GM21528 (cell line): ENCODE results near the gene AATF.

Experiments used
- ATAC-seq: cut with Tn5 transposase; IDR thresholded peaks from one replicate; pipeline ENCODE4 v1.9.1; 2021; ENCODE audit warnings: mild to moderate bottlenecking, moderate library complexity; ENCODE audit not compliant: unreplicated experiment, low FRiP score

Gene AATF

GRCh38 chr17:36929851-36930582 lies 18.7 kb upstream of the AATF start:
- no peak for ATAC-seq

DNA sequence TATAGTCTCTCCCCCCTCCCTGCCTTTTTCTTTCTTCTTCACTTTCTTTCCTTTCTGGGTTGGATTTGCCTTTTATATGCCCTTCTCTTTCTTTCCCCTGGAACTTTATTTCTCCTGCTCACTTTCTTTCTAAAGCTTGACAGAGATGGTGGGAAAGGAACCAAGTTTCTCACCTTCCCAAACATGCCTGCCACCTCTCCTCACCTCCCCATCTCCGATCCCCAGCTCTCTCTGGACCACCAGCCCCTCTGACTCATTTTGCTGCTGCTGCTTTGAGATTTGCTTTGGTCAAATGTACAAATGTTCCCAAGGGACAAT lies 18.2 kb upstream of the AATF start:
- ATAC-seq, result no peak

- no peak for ATAC-seq
Observed at GRCh38 chr17:36931096-36931696, 17.6 kb upstream of the AATF start.

- no peak for ATAC-seq
Observed at GRCh38 chr17:36931697-36932382, 16.9 kb upstream of the AATF start.

DNA sequence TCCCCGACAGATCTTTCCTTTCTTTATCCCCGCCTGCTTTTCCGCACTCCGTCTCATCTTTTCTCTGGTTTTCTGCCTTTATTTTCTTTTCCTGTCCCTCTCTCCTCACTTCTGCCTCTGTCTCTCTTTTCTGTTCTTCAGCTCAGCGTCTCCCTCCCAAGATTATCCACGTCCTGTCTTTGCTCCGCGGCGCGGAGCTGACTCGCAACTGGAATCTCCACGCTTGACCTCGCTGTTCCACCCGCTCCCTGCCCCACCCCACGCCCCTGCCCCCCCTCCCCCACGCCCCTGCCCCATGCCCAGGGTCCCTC lies 16.4 kb upstream of the AATF start:
- ATAC-seq, result no peak

GRCh38 chr17:36932694-36933511 lies 15.9 kb upstream of the AATF start:
- no peak for ATAC-seq

GRCh38 chr17:36933512-36934143 lies 15.1 kb upstream of the AATF start:
- no peak for ATAC-seq

DNA sequence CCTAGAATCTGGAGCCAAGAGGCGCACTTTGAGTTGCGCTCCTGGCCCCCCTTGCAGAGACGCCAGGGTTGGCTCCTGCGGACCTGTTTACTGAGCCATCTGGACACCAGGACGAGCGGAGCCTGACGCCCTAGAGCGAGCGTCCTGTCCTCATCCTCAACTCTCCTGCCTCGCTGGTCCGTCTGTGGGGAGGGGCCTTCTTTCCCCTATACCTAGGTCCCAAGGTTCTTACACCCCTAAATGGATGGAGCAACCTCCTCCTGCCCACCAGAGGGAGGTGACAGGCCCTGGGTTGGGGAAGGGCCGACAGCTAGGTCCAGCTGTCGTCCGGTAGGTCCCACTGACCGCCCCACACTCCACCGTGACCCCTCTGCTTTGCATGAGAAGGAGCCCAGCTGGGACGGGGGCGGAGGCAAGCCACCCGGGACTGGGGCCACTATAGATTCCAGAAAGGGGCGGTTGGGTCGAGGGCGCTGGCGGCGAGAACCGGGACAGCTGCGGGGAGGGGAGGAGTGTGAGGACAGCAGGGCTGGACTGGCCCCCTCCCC lies 14.5 kb upstream of the AATF start:
- ATAC-seq, result no peak

DNA sequence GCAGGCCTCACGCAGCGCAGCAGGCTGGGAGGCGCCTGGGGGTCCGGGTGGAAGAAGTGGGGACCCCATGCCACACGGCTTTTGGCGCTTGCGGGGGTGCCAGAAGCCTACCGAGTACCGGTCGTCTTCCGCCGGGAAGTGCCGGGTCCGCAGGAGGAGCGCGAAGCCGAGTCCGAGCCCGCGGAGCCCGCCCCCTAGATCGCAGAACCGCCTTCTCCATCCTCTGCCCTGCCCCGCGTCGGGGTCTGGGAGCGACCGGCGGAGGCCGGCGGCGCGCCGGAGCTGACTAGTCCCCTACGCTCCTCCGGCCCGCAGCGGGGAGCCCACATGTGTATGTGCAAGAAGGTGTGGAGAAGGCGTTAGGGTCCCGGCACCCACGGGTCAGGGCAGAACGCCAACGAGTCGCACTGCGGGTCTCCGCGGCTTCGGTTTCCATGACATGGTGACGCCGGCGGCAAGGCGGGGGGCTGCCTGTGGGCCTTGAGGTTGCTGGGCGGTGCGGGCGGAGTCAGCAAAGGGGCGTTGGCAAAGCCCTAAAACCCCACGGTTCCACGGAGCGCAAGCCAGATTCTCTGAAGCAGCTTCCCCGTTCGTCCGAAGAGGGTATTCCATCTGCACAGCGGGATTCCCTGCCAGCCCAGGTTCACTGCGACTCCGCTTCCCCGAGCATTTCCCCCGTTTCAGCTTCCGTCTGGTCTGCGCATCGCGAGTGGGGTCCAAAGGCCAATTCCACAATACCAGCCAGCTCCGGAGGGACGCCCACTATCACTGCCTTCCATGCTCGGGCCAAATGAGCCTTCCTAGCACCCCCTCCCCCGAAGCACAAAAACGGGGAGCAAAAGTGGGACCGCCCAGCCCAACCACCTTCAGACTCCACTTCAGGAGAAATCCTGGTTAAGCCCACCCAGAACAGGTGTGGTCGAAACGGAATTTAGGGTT lies 13.8 kb upstream of the AATF start:
- ATAC-seq, result no peak

DNA sequence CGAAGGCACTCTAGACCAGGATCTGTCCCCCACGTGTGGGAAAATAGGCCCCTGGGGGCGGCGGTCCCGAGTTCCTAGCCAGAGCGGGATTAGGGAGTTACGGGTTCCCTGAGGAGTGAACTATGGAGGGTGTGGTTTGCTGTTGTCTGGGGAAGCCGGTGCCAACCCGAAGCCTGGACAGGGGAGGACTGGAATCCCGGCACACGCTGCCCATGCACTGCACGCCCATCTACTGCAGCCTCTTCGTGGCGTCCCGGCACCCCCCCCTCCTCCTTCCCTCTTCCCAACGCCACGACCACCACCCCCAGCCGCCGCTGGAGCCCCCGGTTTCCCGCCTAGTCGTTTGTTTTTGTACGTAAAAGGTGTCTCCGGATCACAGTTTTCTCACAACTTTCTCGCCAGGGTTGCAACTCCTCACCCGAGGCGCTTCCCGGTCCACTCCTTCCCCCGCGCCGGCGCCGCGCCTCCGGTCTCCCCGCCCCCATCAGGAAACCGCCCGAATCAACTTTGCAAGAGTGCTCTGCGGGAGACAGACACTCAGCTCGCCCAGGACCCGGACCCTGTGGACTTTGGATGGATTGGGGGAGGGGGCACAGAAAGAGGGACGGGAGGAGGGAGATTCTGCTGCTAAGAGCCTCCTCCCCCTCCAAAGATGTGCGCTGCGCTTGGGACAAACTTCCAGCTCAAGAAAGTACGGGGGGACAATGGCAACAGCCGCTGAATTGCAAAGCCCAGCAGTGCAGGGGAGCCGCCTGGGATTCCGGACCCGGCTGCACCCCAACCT lies 12.9 kb upstream of the AATF start:
- ATAC-seq, result no peak

- ATAC-seq, result no peak
Observed at GRCh38 chr17:36936455-36937000, 12.2 kb upstream of the AATF start.

GRCh38 chr17:36937001-36937958 lies 11.5 kb upstream of the AATF start, which contains the start of gene LHX1:
Gene LHX1 (plus strand): TSS chr17:36937475. CDS start chr17:36938198, 723 bp downstream.
- ATAC-seq, result no peak

DNA sequence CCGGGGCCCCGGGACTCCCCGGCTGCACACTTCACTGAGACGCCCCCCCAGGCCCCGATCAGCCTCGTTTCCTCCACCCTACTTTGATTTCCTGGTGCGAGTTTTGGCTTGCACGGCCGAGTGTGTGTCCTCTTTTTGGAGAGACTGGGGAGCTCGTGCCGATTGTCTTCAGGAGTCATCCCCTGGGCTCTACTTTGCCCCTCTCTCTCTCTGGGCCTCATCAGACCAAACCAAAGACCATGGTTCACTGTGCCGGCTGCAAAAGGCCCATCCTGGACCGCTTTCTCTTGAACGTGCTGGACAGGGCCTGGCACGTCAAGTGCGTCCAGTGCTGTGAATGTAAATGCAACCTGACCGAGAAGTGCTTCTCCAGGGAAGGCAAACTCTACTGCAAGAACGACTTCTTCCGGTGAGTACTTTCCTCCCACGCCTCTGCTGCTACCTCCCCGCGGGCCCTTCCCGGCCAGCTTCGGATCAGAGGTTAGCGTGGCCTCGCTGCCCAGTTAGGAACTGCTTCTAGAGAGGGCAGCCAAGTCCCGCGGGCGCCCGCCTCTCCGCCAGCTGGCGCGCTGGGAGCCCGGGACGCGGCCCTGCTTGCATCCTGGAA lies 10.7 kb upstream of the AATF start:
- ATAC-seq, result no peak

DNA sequence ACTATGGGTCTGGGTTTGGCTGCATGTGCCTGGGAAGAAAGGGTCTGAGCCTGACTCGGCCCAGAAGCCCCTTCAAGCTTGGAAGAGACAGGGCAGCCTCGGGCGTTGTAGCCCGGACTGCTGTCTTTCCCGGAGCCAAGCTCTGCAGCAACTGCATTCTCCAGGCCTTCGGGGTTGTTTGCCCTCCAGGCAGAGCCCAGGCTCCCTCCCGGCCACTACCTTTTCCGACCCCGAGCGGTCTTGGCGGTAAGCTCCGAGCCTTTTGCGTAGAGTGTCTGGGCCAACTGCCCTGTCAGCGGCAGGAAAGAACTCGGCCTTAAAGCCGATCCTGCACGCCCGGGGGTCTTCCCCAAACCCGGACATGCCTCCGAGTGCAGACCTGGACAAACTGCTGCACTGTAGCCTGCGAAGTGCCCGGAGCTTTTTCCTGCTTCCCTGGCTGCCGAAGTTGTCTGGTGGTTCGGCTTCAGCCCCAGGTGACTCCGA lies 10.1 kb upstream of the AATF start:
- no peak for ATAC-seq

DNA sequence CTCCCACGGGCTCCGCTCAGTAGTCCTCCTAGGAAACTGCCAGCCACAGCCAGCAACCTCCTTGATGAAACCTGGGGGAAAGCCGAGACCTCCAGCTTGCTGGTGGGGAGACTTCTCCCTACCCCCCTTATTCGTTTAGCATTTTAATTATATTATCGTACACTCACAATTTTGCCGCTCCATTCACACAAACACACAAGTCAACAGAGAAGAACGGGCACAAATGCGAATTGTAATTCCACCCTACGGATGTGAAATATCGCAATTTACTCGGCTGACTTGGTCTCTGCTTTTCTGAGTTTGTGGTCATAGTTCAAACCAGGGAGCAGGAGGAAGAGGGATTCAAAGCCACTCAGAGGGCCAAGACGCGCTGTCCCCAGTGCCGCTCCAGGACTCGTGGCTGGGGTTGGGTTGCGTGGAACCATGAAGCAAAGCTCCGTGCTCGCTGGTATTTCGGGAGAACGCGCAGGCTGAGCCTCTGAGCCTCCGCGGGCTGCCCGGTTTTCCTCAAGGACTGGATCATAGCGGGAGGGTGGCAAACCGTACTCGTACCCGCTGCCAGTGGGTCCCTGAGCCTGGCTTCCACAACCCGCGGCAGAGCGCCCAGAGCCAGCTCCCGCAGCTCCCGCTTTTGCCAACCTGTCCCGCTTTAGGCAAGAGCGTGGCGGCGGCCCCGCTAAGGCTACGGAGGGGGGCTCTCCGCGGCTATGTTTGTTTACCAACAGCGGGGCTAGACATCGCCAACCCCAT lies 9.5 kb upstream of the AATF start:
- no peak for ATAC-seq

DNA sequence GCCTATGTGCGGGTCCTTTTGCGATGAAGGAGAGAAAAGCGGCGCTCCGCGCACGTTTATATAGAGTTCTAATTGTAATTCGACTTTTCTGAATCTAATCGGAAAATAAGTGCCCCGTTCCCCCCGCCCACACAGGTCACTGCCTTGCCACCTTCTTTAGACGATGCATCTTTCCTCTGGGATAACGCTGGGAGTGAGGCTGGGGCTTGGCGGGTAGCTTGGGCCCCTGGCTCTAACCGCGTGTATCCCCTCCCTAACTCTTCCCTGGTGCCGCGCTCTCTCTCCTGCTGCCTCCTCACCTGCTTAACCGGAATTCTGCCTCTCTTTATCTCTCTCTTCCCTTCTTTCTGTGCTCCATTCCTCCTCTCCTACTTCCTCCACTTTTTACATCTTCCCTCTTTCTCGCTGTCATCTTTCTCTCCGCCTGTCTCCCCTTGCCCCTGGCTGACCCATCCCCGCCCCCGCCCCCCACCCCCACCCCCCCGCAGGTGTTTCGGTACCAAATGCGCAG lies 8.9 kb upstream of the AATF start:
- ATAC-seq, result no peak
